ENCODE data around the gene PAEP.

DNA sequence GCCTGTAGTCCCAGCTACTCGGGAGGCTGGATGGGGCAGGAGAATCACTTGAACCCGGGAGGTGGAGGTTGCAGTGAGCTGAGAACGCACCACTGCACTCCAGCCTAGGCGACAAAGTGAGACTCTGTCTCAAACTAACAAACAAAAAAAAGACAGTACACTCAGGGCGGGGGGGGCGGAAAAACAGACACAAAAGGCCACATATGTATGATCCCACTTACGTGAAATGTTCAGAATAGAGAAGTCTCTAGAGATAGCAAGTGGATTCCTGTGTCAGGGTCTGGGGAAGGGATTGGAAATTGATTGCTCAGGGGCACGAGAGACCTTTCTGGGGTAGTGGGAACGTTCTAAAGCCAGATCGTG is 49.3 kb upstream of the PAEP start:
- TF ChIP-seq EZH2phosphoT487 (IDR thresholded peaks at IDR 0.05; ENCODE audit: insufficient read depth, low read depth) (no peak), EZH2 (IDR thresholded peaks at IDR 0.05; ENCODE audit: insufficient read depth, poor library complexity, severe bottlenecking) (no peak)

Measured in GM23248 (cell line).